Left forelimb (tissue), 1 donor: Measurements from ENCODE around the gene BMAL1.
"Not testable (repeated sequence)": the region's sequence is repeated elsewhere in the genome, so short reads cannot be mapped to it uniquely, and the experiment has no call there.

Experiments used
- DNase-seq: peaks from one replicate; pipeline ENCODE4 v3.0.0-alpha.2; 2018; ENCODE audit warnings: low spot score

BMAL1 gene

GRCh38 chr11:13277768-13278608 lies at the start of gene BMAL1:
Gene BMAL1, plus strand, starts transcription at chr11:13277790. Its CDS starts 76,519 bp downstream, at chr11:13354309.
- no peak for DNase-seq

GRCh38 chr11:13228572-13228971 lies 49.0 kb upstream of the BMAL1 start:
- no peak for DNase-seq

GRCh38 chr11:13229136-13229535 lies 48.5 kb upstream of the BMAL1 start:
- no peak for DNase-seq

GRCh38 chr11:13229711-13230318 lies 47.8 kb upstream of the BMAL1 start:
- DNase-seq = no peak

GRCh38 chr11:13233173-13233745 lies 44.3 kb upstream of the BMAL1 start:
- DNase-seq = no peak

GRCh38 chr11:13235895-13236294 lies 41.7 kb upstream of the BMAL1 start:
- no peak for DNase-seq

- DNase-seq = no peak
Measured at GRCh38 chr11:13236626-13237025, 41.0 kb upstream of the BMAL1 start.

GRCh38 chr11:13237761-13238160 lies 39.8 kb upstream of the BMAL1 start:
- no peak for DNase-seq

GRCh38 chr11:13238879-13239514 lies 38.6 kb upstream of the BMAL1 start:
- no peak for DNase-seq

- no peak for DNase-seq
Measured at GRCh38 chr11:13242564-13242963, 35.0 kb upstream of the BMAL1 start.

- DNase-seq = no peak
Measured at GRCh38 chr11:13247606-13248296, 29.8 kb upstream of the BMAL1 start.

- no peak for DNase-seq
Measured at GRCh38 chr11:13249177-13249576, 28.4 kb upstream of the BMAL1 start.

- no peak for DNase-seq
Measured at GRCh38 chr11:13249992-13250391, 27.6 kb upstream of the BMAL1 start.

GRCh38 chr11:13251966-13252365 lies 25.6 kb upstream of the BMAL1 start:
- DNase-seq = no peak

GRCh38 chr11:13252438-13252837 lies 25.2 kb upstream of the BMAL1 start:
- no peak for DNase-seq

- no peak for DNase-seq
Measured at GRCh38 chr11:13256216-13256615, 21.4 kb upstream of the BMAL1 start.

GRCh38 chr11:13258061-13258460 lies 19.5 kb upstream of the BMAL1 start:
- not testable (repeated sequence) for DNase-seq

- no peak for DNase-seq
Measured at GRCh38 chr11:13258855-13259254, 18.7 kb upstream of the BMAL1 start.

GRCh38 chr11:13259374-13259773 lies 18.2 kb upstream of the BMAL1 start:
- DNase-seq = no peak

GRCh38 chr11:13260201-13260962 lies 17.2 kb upstream of the BMAL1 start:
- DNase-seq = no peak

- no peak for DNase-seq
Measured at GRCh38 chr11:13260963-13261588, 16.5 kb upstream of the BMAL1 start.
